Thoracic aorta endothelial cell (primary cell): Measurements from ENCODE around the gene ZSCAN20. TPM values are rescaled to one million over a fixed set of nuclear protein-coding genes. Genes with fewer than 3 reads are reported as not detected.

ENCODE experiments used
- total RNA-seq: library from RNA; depleted of rRNA; stranded (reverse); fragments of >200 nt; gene quantifications from 2 replicates; pipeline ENCODE4 v1.2.3, GENCODE V29; 2012

The ZSCAN20 gene
- 9.0 and 9.8 TPM in 2 replicates for total RNA-seq

GRCh38 chr1:33472269-33472980 lies at the start of gene ZSCAN20:
Gene ZSCAN20, plus strand, starts transcription at chr1:33472645. Its CDS starts 6,644 bp downstream, at chr1:33479289.

GRCh38 chr1:33430692-33431593 lies 41.5 kb upstream of the ZSCAN20 start, which contains the start of gene PHC2:
Gene PHC2, minus strand, starts transcription at chr1:33431095. Its CDS starts 55,556 bp downstream, at chr1:33375539.

Other genes starting within 250 kb of the ZSCAN20 start
- gene ZNF362, start 216.2 kb upstream of the ZSCAN20 start, total RNA-seq = 7.3 and 9.5 TPM in 2 replicates
- not detected in 2 replicates for gene A3GALT2, start 151.5 kb upstream of the ZSCAN20 start, total RNA-seq
- gene PHC2, start 41.5 kb upstream of the ZSCAN20 start, total RNA-seq = 65.8 and 75.1 TPM in 2 replicates